ENCODE measurements around the gene CD247. TPM values are rescaled to one million over a fixed set of nuclear protein-coding genes. Genes with fewer than 3 reads are reported as not detected.
A peak's percentile ranks its signal among the peaks of the same experiment; 100 is the strongest.

CD247 gene
- total and polyA plus RNA-seq, 9 of the 15 experiments (the other 6 are each of a cell fraction or from before 2014, with no cell fraction given) = 0.08 to 0.42 (median 0.28) TPM; not detected in 5

DNA sequence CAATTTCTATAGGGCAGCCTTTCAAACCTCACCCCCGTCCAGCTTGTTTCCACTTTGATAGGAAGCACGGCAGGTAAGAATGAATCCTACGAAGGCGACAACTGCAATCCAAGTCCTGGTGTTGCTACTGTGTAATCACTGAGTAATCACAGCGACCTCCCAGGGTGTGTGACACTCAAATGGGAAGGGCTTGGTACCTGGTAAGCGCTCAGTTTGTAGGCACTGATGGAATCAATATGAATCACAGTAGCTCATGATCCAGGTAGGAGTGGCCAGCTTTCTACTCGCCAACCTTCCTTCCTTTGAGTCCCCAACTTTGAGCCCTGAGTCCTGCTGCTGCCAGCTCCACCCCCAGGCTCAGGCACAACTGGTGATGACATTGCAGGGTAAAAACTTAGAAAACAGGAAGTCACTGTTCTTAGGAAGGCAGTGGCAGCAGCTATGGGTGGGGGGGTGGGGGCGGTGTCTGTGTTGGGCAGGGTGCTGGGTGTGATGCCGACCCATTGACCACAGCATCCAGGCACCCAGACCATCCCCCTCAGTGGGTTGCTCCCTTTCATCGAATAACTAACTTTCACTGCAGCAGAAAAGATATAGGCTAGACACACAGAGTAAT lies 70.7 kb downstream of the CD247 start (continued):
- TF ChIP-seq, protein P1, sequence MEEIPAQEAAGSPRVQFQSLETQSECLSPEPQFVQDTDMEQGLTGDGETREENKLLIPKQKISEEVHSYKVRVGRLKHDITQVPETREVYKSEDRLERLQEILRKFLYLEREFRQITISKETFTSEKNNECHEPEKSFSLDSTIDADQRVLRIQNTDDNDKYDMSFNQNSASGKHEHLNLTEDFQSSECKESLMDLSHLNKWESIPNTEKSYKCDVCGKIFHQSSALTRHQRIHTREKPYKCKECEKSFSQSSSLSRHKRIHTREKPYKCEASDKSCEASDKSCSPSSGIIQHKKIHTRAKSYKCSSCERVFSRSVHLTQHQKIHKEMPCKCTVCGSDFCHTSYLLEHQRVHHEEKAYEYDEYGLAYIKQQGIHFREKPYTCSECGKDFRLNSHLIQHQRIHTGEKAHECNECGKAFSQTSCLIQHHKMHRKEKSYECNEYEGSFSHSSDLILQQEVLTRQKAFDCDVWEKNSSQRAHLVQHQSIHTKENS (CRISPR knock-in tag; IDR thresholded peaks at IDR 0.05) = no peak
- TF ChIP-seq, protein P2, sequence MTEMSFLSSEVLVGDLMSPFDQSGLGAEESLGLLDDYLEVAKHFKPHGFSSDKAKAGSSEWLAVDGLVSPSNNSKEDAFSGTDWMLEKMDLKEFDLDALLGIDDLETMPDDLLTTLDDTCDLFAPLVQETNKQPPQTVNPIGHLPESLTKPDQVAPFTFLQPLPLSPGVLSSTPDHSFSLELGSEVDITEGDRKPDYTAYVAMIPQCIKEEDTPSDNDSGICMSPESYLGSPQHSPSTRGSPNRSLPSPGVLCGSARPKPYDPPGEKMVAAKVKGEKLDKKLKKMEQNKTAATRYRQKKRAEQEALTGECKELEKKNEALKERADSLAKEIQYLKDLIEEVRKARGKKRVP (CRISPR knock-in tag; IDR thresholded peaks at IDR 0.05) = peak; percentile 30; the same call in 1 of the 2 replicates
- TF ChIP-seq PHF20 (IDR thresholded peaks at IDR 0.05; ENCODE audit: partially characterized antibody) (no peak), TRIM24 (IDR thresholded peaks at IDR 0.05) (no peak; a peak in 1 of 4 replicates), KDM4B (IDR thresholded peaks at IDR 0.05; ENCODE audit: borderline replicate concordance in 2 of 2, low read depth in 1 of 2) (no peak), U2AF1 (optimal IDR thresholded peaks at IDR 0.05; ENCODE audit: low read depth, low read length) (no peak), KAT2B (IDR thresholded peaks at IDR 0.05; ENCODE audit: low read depth, low read length) (no peak), RFX7 (CRISPR knock-in tag; IDR thresholded peaks at IDR 0.05) (no peak), LARP7 (IDR thresholded peaks at IDR 0.05) (no peak)
- TF ChIP-seq, protein P3, sequence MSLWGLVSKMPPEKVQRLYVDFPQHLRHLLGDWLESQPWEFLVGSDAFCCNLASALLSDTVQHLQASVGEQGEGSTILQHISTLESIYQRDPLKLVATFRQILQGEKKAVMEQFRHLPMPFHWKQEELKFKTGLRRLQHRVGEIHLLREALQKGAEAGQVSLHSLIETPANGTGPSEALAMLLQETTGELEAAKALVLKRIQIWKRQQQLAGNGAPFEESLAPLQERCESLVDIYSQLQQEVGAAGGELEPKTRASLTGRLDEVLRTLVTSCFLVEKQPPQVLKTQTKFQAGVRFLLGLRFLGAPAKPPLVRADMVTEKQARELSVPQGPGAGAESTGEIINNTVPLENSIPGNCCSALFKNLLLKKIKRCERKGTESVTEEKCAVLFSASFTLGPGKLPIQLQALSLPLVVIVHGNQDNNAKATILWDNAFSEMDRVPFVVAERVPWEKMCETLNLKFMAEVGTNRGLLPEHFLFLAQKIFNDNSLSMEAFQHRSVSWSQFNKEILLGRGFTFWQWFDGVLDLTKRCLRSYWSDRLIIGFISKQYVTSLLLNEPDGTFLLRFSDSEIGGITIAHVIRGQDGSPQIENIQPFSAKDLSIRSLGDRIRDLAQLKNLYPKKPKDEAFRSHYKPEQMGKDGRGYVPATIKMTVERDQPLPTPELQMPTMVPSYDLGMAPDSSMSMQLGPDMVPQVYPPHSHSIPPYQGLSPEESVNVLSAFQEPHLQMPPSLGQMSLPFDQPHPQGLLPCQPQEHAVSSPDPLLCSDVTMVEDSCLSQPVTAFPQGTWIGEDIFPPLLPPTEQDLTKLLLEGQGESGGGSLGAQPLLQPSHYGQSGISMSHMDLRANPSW (CRISPR knock-in tag; IDR thresholded peaks at IDR 0.05) = no peak
- TF ChIP-seq, protein P4, sequence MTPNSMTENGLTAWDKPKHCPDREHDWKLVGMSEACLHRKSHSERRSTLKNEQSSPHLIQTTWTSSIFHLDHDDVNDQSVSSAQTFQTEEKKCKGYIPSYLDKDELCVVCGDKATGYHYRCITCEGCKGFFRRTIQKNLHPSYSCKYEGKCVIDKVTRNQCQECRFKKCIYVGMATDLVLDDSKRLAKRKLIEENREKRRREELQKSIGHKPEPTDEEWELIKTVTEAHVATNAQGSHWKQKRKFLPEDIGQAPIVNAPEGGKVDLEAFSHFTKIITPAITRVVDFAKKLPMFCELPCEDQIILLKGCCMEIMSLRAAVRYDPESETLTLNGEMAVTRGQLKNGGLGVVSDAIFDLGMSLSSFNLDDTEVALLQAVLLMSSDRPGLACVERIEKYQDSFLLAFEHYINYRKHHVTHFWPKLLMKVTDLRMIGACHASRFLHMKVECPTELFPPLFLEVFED (CRISPR knock-in tag; conservative IDR thresholded peaks at IDR 0.05) = no peak
- TF ChIP-seq, protein P5, sequence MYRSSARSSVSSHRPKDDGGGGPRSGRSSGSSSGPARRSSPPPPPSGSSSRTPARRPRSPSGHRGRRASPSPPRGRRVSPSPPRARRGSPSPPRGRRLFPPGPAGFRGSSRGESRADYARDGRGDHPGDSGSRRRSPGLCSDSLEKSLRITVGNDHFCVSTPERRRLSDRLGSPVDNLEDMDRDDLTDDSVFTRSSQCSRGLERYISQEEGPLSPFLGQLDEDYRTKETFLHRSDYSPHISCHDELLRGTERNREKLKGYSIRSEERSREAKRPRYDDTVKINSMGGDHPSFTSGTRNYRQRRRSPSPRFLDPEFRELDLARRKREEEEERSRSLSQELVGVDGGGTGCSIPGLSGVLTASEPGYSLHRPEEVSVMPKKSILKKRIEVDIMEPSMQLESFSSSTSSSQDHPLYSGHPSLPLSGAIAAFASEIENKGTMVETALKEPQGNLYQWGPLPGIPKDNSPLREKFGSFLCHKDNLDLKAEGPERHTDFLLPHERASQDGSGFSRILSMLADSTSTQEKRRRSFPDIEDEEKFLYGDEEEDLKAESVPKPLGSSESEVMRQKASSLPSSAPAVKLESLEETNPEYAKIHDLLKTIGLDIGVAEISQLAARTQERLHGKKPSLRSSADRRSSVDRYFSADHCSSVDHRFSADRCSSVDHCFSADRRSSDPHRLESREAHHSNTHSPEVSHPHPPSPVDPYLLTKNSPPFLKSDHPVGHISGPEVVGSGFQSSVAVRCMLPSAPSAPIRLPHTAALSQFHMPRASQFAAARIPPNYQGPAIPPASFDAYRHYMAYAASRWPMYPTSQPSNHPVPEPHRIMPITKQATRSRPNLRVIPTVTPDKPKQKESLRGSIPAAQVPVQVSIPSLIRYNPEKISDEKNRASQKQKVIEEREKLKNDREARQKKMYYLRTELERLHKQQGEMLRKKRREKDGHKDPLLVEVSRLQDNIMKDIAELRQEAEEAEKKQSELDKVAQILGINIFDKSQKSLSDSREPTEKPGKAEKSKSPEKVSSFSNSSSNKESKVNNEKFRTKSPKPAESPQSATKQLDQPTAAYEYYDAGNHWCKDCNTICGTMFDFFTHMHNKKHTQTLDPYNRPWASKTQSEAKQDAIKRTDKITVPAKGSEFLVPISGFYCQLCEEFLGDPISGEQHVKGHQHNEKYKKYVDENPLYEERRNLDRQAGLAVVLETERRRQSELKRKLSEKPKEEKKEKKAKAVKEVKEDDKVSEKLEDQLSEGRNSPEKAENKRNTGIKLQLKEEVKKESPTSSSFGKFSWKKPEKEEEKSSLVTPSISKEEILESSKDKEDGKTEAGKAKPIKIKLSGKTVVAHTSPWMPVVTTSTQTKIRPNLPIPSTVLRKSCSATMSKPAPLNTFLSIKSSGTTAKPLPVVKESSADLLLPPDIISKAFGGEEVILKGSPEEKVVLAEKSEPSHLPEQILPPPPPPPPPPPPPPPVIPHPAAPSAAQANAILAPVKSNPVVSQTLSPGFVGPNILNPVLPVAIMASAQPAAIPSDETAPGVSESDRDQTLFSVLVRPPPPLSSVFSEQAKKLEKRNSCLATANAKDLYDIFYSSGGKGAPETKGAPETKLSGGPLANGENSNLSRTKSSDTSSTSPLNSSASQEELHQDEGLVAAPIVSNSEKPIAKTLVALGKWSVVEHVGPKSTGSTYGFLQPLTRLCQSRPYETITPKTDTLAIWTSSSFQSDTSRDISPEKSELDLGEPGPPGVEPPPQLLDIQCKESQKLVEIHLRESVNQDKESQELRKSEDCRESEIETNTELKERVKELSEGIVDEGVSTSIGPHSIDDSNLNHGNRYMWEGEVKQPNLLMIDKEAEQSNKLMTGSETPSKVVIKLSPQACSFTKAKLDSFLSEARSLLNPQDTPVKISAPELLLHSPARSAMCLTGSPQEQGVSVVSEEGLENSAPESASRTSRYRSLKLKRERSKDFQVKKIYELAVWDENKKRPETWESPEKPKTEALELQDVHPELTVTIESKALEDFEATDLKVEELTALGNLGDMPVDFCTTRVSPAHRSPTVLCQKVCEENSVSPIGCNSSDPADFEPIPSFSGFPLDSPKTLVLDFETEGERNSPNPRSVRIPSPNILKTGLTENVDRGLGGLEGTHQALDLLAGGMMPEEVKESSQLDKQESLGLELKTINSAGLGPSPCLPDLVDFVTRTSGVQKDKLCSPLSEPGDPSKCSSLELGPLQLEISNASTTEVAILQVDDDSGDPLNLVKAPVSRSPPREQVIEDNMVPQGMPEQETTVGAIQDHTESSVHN (IDR thresholded peaks at IDR 0.05; ENCODE audit: borderline replicate concordance in 1 of 2, low read depth in 1 of 2) = 0 out of 4 replicates have a peak, but pooled peaks of 1 of the 2 experiments have one; percentile 35
